Mucosa of descending colon (tissue), 3 donors: ENCODE results near the gene DZIP3. TPM values are rescaled to one million over a fixed set of nuclear protein-coding genes. Genes with fewer than 3 reads are reported as not detected.

Experiments used
- total RNA-seq, 3 donors: library from RNA; stranded (reverse); fragmentation: NEBNext Ultra II Directional in 2 of 3; extraction: Animal tissue kit (Norgen Biotek cat#: 25700) in 2 of 3; gene quantifications; one replicate each; pipeline versions ENCODE4 v1.2.1 to v1.2.4, GENCODE V29; 2021 to 2023
- donor health status: DM: no; HTN: no; CAD: no; lungs with moderate emphysema.
- donor health status: DM: no; HTN: no; CAD: no.
- donor health status: DM: no; HTN: yes; CAD: no.

DZIP3 gene
- total RNA-seq, 3 donors from 2014 or later = 7.8 to 11.7 (median 8.2) TPM

Other genes starting within 250 kb of the DZIP3 start
- gene MYH15, start 79.1 kb upstream of the DZIP3 start, total RNA-seq = under 1 TPM; 0.28 to 0.46 (median 0.46) TPM
- gene CIP2A, start 284 bp upstream of the DZIP3 start, total RNA-seq = 1 to 10 TPM; 2.8 to 6.8 (median 4.5) TPM
- gene RETNLB, start 167.7 kb downstream of the DZIP3 start, total RNA-seq = 100 to 1,000 TPM in 1 of 3 donors, 10 to 100 TPM in 2; 17.1 to 136 (median 51.3) TPM
- gene TRAT1, start 233.1 kb downstream of the DZIP3 start, total RNA-seq = 1 to 10 TPM in 1 of 3 donors, under 1 TPM in 2; 0.60 to 1.3 (median 0.78) TPM